Fibroblast of villous mesenchyme (primary cell): ENCODE results near the gene TRAF3. TPM values are rescaled to one million over a fixed set of nuclear protein-coding genes. Genes with fewer than 3 reads are reported as not detected.
A peak's percentile ranks its signal among the peaks of the same experiment; 100 is the strongest.

Experiments used
- DNase-seq: peaks from one replicate; pipeline ENCODE4 v3.0.0-alpha.2; 2010; ENCODE audit warnings: low read depth
- H3K4me3 ChIP-seq: 2 replicates; pipeline ENCODE4 v1.5.1; 2011; ENCODE audit warnings: low read depth, mild to moderate bottlenecking, low read length
- CTCF ChIP-seq: IDR thresholded peaks from 2 replicates; pipeline ENCODE4 v1.5.1; 2012; ENCODE audit warnings: low read depth, mild to moderate bottlenecking, low read length; ENCODE audit not compliant: insufficient read depth
- total RNA-seq: library from RNA; depleted of rRNA; stranded (reverse); fragments of >200 nt; gene quantifications from 2 replicates; pipeline ENCODE4 v1.2.3, GENCODE V29; 2012

TRAF3 gene
- total RNA-seq, 1 donor, result 30.7 TPM

GRCh38 chr14:102807013-102807406 is 29.8 kb downstream of the TRAF3 start:
- no peak for DNase-seq
- H3K4me3 ChIP-seq, result no peak overlapping the region
- TF ChIP-seq CTCF, result no peak

- TF ChIP-seq CTCF, result no peak
- H3K4me3 ChIP-seq, result no peak overlapping the region
- peak; percentile 51 for DNase-seq
These were observed 32.6 kb downstream of the TRAF3 start for GRCh38 chr14:102809870-102810269.

GRCh38 chr14:102810523-102810922 is 33.3 kb downstream of the TRAF3 start:
- DNase-seq, result no peak
- no peak overlapping the region for H3K4me3 ChIP-seq
- no peak for TF ChIP-seq CTCF

- H3K4me3 ChIP-seq, result no peak overlapping the region
- no peak for DNase-seq
- no peak for TF ChIP-seq CTCF
These were observed 34.2 kb downstream of the TRAF3 start for GRCh38 chr14:102811254-102811963.

GRCh38 chr14:102811971-102812370 is 34.7 kb downstream of the TRAF3 start:
- no peak for TF ChIP-seq CTCF
- no peak overlapping the region for H3K4me3 ChIP-seq
- DNase-seq, result peak; percentile 67

GRCh38 chr14:102813691-102814090 is 36.4 kb downstream of the TRAF3 start:
- no peak for DNase-seq
- no peak for TF ChIP-seq CTCF
- H3K4me3 ChIP-seq, result no peak overlapping the region

- no peak overlapping the region for H3K4me3 ChIP-seq
- DNase-seq, result no peak
- TF ChIP-seq CTCF, result no peak
These were observed 40.1 kb downstream of the TRAF3 start for GRCh38 chr14:102817318-102817717.
